ENCODE results near the gene CES5A.

The CES5A gene

DNA sequence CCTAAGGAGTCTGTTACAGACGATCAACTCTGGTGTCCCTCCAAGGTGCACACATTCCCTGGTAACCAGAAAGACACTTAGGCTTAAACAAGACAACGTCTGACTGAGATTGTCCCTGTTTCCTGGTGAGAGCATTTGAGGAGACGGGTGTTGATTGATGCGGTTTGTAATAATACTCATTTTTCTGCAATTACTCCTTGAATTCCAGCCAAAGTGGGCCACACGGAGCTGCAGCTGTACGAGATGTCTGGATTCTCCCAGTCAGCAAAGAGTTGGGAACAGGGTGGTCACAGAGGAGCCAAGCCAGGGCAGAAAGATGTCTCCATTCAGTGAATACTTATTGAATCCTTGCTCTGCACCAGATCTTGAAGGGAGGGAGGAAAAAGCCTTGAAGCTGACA is 30.9 kb upstream of the CES5A start:
- Histone ChIP-seq H3K4me1 (ENCODE audit: control insufficient read depth, insufficient read depth, low read length) (no peaks in the 10 kb centered on the region), H3K4me3 (ENCODE audit: low read length) (no peak overlapping the region), H3K36me3 (ENCODE audit: control insufficient read depth, insufficient read depth, low read length) (no peaks in the 10 kb centered on the region), H3K9ac (ENCODE audit: low read length) (no peak overlapping the region), H3K27me3 (ENCODE audit: control insufficient read depth, insufficient read depth, low read length) (no peaks in the 10 kb centered on the region), H3K27ac (ENCODE audit: low read depth, low read length) (no peak overlapping the region)

DNA sequence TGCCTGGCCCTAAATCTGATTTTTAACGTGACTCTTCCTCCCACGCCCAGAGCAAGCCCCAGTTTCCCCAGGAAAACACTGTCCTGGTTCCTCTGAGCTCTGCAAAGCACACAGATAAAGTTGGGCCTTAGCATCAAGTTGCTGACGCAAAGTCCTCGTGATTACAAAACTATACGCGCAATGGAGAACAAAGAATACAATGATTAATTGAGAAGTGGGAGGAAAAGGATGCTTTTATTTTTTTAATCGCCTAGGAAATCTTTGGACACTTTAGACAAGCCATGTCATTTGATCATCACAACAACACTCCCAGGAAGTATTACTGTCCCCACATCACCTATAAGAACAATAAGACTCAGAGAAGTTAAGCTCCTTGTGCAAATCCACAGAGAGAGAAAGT is 30.5 kb upstream of the CES5A start:
- Histone ChIP-seq H3K27ac (ENCODE audit: low read depth, low read length) (no peak overlapping the region), H3K9ac (ENCODE audit: low read length) (no peak overlapping the region), H3K36me3 (ENCODE audit: control insufficient read depth, insufficient read depth, low read length) (no peaks in the 10 kb centered on the region), H3K27me3 (ENCODE audit: control insufficient read depth, insufficient read depth, low read length) (no peaks in the 10 kb centered on the region), H3K4me3 (ENCODE audit: low read length) (no peak overlapping the region), H3K4me1 (ENCODE audit: control insufficient read depth, insufficient read depth, low read length) (no peaks in the 10 kb centered on the region)

DNA sequence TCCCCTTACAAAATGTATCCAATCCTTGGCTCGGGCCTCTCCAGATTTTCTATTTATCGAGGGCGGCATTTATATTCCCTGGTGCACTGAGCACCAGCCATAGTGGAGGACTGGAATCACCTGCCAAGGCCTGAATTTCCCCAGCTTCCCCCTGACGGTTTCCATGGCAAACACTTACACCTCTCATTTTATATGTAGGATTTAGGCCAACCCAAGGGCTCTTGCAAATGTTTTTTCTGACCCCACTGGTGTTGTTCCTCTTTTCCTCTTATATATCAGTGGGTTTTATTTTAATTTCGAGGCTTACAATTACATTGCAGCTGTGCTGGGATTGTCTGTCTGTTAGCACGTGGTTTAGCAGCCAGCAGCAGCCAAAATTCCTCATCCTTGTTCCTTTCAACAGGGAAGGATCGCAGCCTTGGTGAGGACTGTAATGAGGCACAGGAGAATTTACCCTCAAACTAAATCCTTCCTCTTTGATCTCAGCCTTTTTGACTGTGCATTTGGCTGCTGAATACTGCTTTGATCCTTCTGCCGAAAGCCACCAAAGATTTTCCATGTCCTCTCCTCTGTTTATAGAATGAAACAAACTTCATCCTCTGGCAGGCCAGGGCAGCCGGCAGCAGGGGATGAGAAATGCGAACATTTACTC is 26.5 kb upstream of the CES5A start:
- Histone ChIP-seq H3K4me3 (ENCODE audit: low read length) (no peak overlapping the region), H3K27me3 (ENCODE audit: control insufficient read depth, insufficient read depth, low read length) (no peaks in the 10 kb centered on the region), H3K9ac (ENCODE audit: low read length) (no peak overlapping the region), H3K36me3 (ENCODE audit: control insufficient read depth, insufficient read depth, low read length) (no peaks in the 10 kb centered on the region), H3K27ac (ENCODE audit: low read depth, low read length) (no peak overlapping the region), H3K4me1 (ENCODE audit: control insufficient read depth, insufficient read depth, low read length) (no peaks in the 10 kb centered on the region)

- H3K36me3 ChIP-seq (ENCODE audit: control insufficient read depth, insufficient read depth, low read length), result no peaks in the 10 kb centered on the region
- H3K27me3 ChIP-seq (ENCODE audit: control insufficient read depth, insufficient read depth, low read length), result no peaks in the 10 kb centered on the region
- no peak overlapping the region for H3K9ac ChIP-seq (ENCODE audit: low read length)
- no peak overlapping the region for H3K4me3 ChIP-seq (ENCODE audit: low read length)
- no peaks in the 10 kb centered on the region for H3K4me1 ChIP-seq (ENCODE audit: control insufficient read depth, insufficient read depth, low read length)
- no peak overlapping the region for H3K27ac ChIP-seq (ENCODE audit: low read depth, low read length)
These were observed 25.6 kb upstream of the CES5A start for GRCh38 chr16:55900616-55901393.

DNA sequence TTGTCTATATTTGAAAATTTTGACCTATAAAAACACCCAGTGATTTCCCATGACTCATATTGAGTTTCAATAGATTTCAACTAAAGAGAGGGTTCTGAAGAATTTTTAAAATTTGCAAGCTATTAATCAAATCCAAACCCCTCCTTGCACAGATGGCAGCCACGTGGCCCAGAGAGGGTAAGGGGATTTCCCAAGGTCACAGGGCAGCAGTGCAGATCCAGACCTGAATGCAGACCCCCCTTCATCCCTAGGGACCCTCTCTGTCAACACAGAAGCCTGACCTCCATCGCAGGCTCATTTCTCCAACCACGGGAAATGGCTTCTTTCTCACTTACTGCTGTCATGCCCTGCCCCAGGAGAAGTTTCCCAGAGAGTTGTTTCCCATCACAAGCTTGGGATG is 24.7 kb upstream of the CES5A start:
- no peaks in the 10 kb centered on the region for H3K36me3 ChIP-seq (ENCODE audit: control insufficient read depth, insufficient read depth, low read length)
- no peak overlapping the region for H3K27ac ChIP-seq (ENCODE audit: low read depth, low read length)
- no peak overlapping the region for H3K4me3 ChIP-seq (ENCODE audit: low read length)
- no peak overlapping the region for H3K9ac ChIP-seq (ENCODE audit: low read length)
- no peaks in the 10 kb centered on the region for H3K4me1 ChIP-seq (ENCODE audit: control insufficient read depth, insufficient read depth, low read length)
- H3K27me3 ChIP-seq (ENCODE audit: control insufficient read depth, insufficient read depth, low read length), result no peaks in the 10 kb centered on the region

- Histone ChIP-seq H3K4me3 (ENCODE audit: low read length) (no peak overlapping the region), H3K9ac (ENCODE audit: low read length) (no peak overlapping the region), H3K27ac (ENCODE audit: low read depth, low read length) (no peak overlapping the region), H3K36me3 (ENCODE audit: control insufficient read depth, insufficient read depth, low read length) (no peaks in the 10 kb centered on the region), H3K4me1 (ENCODE audit: control insufficient read depth, insufficient read depth, low read length) (no peaks in the 10 kb centered on the region), H3K27me3 (ENCODE audit: control insufficient read depth, insufficient read depth, low read length) (no peaks in the 10 kb centered on the region)
These were observed 23.4 kb upstream of the CES5A start for GRCh38 chr16:55898592-55898991.

DNA sequence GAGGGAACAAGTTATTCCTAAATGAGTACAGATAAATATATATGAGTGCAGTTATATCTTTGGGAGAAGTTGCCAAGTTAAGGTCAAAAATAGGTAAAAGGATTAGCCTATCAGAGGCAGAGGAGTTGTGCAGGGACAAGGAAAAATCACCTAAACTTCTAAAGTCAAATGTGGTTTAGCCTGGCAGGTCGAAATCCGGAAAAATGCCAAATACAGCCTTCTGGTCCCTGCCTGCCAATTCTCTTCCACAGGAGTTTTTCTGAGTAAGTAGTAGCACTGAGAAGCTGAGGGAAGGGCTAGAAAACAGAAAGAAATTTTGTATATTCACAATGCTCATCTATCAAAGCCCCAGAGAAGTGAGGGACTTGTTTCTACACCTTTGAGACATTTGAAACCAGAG is 17.6 kb upstream of the CES5A start:
- Histone ChIP-seq H3K27ac (ENCODE audit: low read depth, low read length) (no peak overlapping the region), H3K4me1 (ENCODE audit: control insufficient read depth, insufficient read depth, low read length) (no peaks in the 10 kb centered on the region), H3K4me3 (ENCODE audit: low read length) (no peak overlapping the region), H3K27me3 (ENCODE audit: control insufficient read depth, insufficient read depth, low read length) (no peaks in the 10 kb centered on the region), H3K9ac (ENCODE audit: low read length) (no peak overlapping the region), H3K36me3 (ENCODE audit: control insufficient read depth, insufficient read depth, low read length) (no peaks in the 10 kb centered on the region)

- Histone ChIP-seq H3K36me3 (ENCODE audit: control insufficient read depth, insufficient read depth, low read length) (no peaks in the 10 kb centered on the region), H3K27me3 (ENCODE audit: control insufficient read depth, insufficient read depth, low read length) (no peaks in the 10 kb centered on the region), H3K4me3 (ENCODE audit: low read length) (no peak overlapping the region), H3K9ac (ENCODE audit: low read length) (no peak overlapping the region), H3K27ac (ENCODE audit: low read depth, low read length) (no peak overlapping the region), H3K4me1 (ENCODE audit: control insufficient read depth, insufficient read depth, low read length) (no peaks in the 10 kb centered on the region)
These were observed 14.3 kb upstream of the CES5A start for GRCh38 chr16:55889518-55889917.

DNA sequence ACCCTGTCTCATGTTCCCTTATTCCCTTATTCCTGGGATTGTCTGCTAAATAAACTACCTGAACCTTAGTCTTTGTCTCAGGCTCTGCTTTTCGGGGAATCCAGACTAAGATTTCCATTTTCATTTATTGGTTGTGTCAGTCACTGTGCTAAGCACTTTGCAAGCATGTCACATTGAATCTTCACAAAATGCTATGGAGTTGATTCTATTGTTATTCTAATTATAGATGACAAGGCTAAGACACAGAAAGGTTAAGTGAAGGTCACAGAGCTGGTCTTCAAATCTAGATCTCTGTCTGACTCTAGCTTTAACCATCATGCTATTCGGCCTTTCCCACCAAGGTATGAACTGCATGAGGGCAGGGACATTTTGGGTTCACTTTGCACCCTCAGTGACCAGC is 13.4 kb upstream of the CES5A start:
- H3K4me3 ChIP-seq (ENCODE audit: low read length), result no peak overlapping the region
- H3K36me3 ChIP-seq (ENCODE audit: control insufficient read depth, insufficient read depth, low read length), result no peaks in the 10 kb centered on the region
- H3K27ac ChIP-seq (ENCODE audit: low read depth, low read length), result no peak overlapping the region
- no peaks in the 10 kb centered on the region for H3K4me1 ChIP-seq (ENCODE audit: control insufficient read depth, insufficient read depth, low read length)
- H3K27me3 ChIP-seq (ENCODE audit: control insufficient read depth, insufficient read depth, low read length), result no peaks in the 10 kb centered on the region
- H3K9ac ChIP-seq (ENCODE audit: low read length), result no peak overlapping the region

DNA sequence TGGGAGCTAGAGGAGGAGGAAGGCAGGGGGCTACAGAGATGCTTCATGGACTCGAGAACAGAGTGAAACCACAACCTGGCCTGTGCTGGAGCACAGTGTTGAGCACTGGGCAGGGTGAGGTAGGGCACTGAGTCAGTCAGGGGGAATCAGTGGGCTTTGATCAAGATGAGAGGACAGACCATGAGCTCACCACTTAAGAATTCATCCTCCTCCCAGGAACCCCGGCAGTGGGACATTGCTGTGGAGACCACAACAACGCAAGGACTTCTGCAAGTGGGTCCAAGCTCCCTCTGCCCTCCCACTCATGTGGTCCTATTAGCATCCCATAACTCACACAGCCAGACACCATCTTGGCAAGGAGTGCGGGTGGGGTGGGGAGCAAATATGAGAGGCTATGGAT is 1.7 kb upstream of the CES5A start:
- Histone ChIP-seq H3K27ac (ENCODE audit: low read depth, low read length) (no peak overlapping the region), H3K4me1 (ENCODE audit: control insufficient read depth, insufficient read depth, low read length) (no peaks in the 10 kb centered on the region), H3K27me3 (ENCODE audit: control insufficient read depth, insufficient read depth, low read length) (no peaks in the 10 kb centered on the region), H3K36me3 (ENCODE audit: control insufficient read depth, insufficient read depth, low read length) (no peaks in the 10 kb centered on the region), H3K4me3 (ENCODE audit: low read length) (no peak overlapping the region), H3K9ac (ENCODE audit: low read length) (no peak overlapping the region)

DNA sequence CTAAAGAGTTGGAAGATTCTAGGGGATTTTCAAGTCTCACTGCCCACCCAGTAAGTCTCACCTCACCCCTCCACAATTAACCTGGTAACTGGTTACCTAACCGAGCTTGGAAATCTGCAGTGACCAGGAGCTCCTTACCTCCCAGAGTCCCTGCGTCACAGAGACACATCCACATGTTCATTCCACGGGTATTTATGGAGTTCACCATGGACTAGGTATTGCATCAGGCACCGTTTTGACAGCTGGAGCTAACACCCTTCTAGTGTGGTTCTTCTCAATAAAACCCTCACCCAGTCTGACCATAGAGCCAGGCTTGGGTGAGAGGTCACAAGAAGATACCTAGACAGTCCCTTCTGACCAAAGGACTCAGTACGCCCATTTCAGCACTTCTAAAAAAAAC is 2.1 kb downstream of the CES5A start:
- Histone ChIP-seq H3K9ac (ENCODE audit: low read length) (no peak overlapping the region), H3K36me3 (ENCODE audit: control insufficient read depth, insufficient read depth, low read length) (no peaks in the 10 kb centered on the region), H3K4me1 (ENCODE audit: control insufficient read depth, insufficient read depth, low read length) (no peaks in the 10 kb centered on the region), H3K27me3 (ENCODE audit: control insufficient read depth, insufficient read depth, low read length) (no peaks in the 10 kb centered on the region), H3K27ac (ENCODE audit: low read depth, low read length) (no peak overlapping the region), H3K4me3 (ENCODE audit: low read length) (no peak overlapping the region)

DNA sequence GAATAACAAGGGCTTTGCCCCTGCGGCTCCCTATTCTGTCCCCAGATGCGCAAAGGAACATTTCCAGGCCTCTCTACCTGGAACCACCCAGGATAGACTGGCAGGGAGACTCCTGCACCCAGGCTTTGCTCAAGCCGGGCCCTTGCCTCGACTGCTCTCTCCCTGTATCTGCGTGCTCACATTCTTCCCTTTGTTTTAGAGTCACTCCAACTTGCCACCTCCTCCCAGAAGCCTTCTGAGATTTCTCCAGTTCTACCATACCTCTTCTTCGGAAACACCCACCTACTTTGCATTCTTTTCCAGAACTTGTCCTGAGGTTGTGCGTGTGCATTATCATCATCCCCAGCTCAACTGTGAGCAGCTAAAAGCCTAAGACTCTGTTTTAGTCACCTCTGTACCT is 3.0 kb downstream of the CES5A start:
- H3K27me3 ChIP-seq (ENCODE audit: control insufficient read depth, insufficient read depth, low read length), result no peaks in the 10 kb centered on the region
- H3K27ac ChIP-seq (ENCODE audit: low read depth, low read length), result no peak overlapping the region
- no peaks in the 10 kb centered on the region for H3K4me1 ChIP-seq (ENCODE audit: control insufficient read depth, insufficient read depth, low read length)

GRCh38 chr16:55871411-55872038 is 3.6 kb downstream of the CES5A start:
- H3K9ac ChIP-seq (ENCODE audit: low read length), result no peak overlapping the region
- no peak overlapping the region for H3K4me3 ChIP-seq (ENCODE audit: low read length)

More for the DNA sequence above, 3.0 kb downstream of the CES5A start:
- Histone ChIP-seq H3K36me3 (ENCODE audit: control insufficient read depth, insufficient read depth, low read length) (no peaks in the 10 kb centered on the region), H3K9ac (ENCODE audit: low read length) (no peak overlapping the region), H3K4me3 (ENCODE audit: low read length) (no peak overlapping the region)

More at GRCh38 chr16:55871411-55872038, 3.6 kb downstream of the CES5A start:
- no peak overlapping the region for H3K27ac ChIP-seq (ENCODE audit: low read depth, low read length)
- no peaks in the 10 kb centered on the region for H3K27me3 ChIP-seq (ENCODE audit: control insufficient read depth, insufficient read depth, low read length)
- H3K36me3 ChIP-seq (ENCODE audit: control insufficient read depth, insufficient read depth, low read length), result no peaks in the 10 kb centered on the region
- H3K4me1 ChIP-seq (ENCODE audit: control insufficient read depth, insufficient read depth, low read length), result no peaks in the 10 kb centered on the region
